B cell (primary cell): Measurements from ENCODE around the gene RNF217.

ENCODE experiments used
- CTCF ChIP-seq: fragments of 200-600 bp; IDR thresholded peaks from one replicate; pipeline ENCODE4 v1.8.0; 2022; ENCODE audit warnings: antibody characterized with exemption, mild to moderate bottlenecking
- EZH2 ChIP-seq: IDR thresholded peaks from 2 replicates; pipeline ENCODE4 v1.6.1; 2012; ENCODE audit warnings: borderline replicate concordance, low read depth, mild to moderate bottlenecking, moderate library complexity, low read length; ENCODE audit not compliant: insufficient read depth, poor library complexity, severe bottlenecking

GRCh38 chr6:125088963-125089362 is 126.7 kb downstream of the RNF217 start:
- TF ChIP-seq CTCF (no peak), EZH2 (no peak)
